HCT116 (cell line): ENCODE data around the gene ANO10. TPM values are rescaled to one million over a fixed set of nuclear protein-coding genes. Genes with fewer than 3 reads are reported as not detected.

Source experiments
- ATAC-seq: fragments of 200-7000 bp; cut with Tn5 transposase; 2 replicates; pipeline ENCODE4 v1.9.1; 2020; ENCODE audit warnings: mild to moderate bottlenecking, moderate library complexity
- BruUV-seq: library from RNA; stranded (reverse); fragments of 400-500 nt; replicated peaks from 2 replicates; lab custom pipeline; 2021; lab: Mats Ljungman, UMichigan
- CTCF ChIA-PET: fragments of 300-600 bp; sonication (Branson Sonifier 250); formaldehyde crosslinking; loops from one replicate; lab custom pipeline; 2021; ENCODE audit warnings: antibody characterized with exemption; lab: Charles Lee
- POLR2A ChIA-PET: fragments of 300-600, 350-600 bp; sonication (Branson Sonifier 250); formaldehyde crosslinking; loops from one replicate; lab custom pipeline; 2021; ENCODE audit warnings: antibody characterized with exemption; lab: Charles Lee
- RAD21 ChIA-PET, 2 experiments: fragments of 300-600 bp; sonication (Branson Sonifier 250); formaldehyde crosslinking; loops; one replicate each; lab custom pipeline; 2023; ENCODE audit warnings: low total read pairs in 2 of 2; ENCODE audit not compliant: uncharacterized antibody in 2 of 2, unreplicated experiment in 2 of 2, low non-redundant PET in 1 of 2; lab: Charles Lee
- DNase-seq: peaks from one replicate; pipeline ENCODE4 v3.0.0-alpha.2; 2010; ENCODE audit warnings: low read depth, low spot score
- H2AFZ ChIP-seq: fragments of 200-600 bp; shearing (Covaris generic), sonication (generic); 2 replicates; pipeline ENCODE4 v1.6.1; 2017; ENCODE audit warnings: low read depth, mixed run types, mixed read lengths, antibody characterized with exemption, low read length; ENCODE audit not compliant: poor library complexity, severe bottlenecking
- H3K27ac ChIP-seq: 2 replicates; pipeline ENCODE4 v1.5.1; 2012; ENCODE audit warnings: low read depth, low read length
- H3K27me3 ChIP-seq: fragments of 200-600 bp; sonication (generic); 2 replicates; pipeline ENCODE4 v1.6.1; 2016; ENCODE audit warnings: mixed run types, low read length, mixed read lengths; ENCODE audit not compliant: insufficient read depth
- H3K36me3 ChIP-seq, 2 experiments: fragments of 200-500 bp in 1 of 2; fragments of 200-600 bp in 1 of 2; sonication (Bioruptor generic) in 1 of 2; sonication (generic) in 1 of 2; 2 replicates each; pipeline versions ENCODE4 v1.5.1 to v1.6.1; 2014 to 2016; ENCODE audit warnings: low read length in 2 of 2, inconsistent platforms in 1 of 2, mixed read lengths in 1 of 2, mixed run types in 1 of 2; ENCODE audit not compliant: insufficient read depth in 2 of 2, control insufficient read depth in 1 of 2
- H3K4me1 ChIP-seq, 2 experiments: fragments of 200-600 bp in 1 of 2; sonication (generic) in 1 of 2; 2 replicates each; pipeline versions ENCODE4 v1.5.1 to v1.6.1; 2012 to 2017; ENCODE audit warnings: low read length in 2 of 2, inconsistent platforms in 1 of 2, mild to moderate bottlenecking in 1 of 2, mixed read lengths in 1 of 2, mixed run types in 1 of 2, moderate library complexity in 1 of 2; ENCODE audit not compliant: insufficient read depth in 2 of 2, control insufficient read depth in 1 of 2
- H3K4me2 ChIP-seq: fragments of 200-600 bp; sonication (generic); 2 replicates; pipeline ENCODE4 v1.6.1; 2017; ENCODE audit warnings: mixed run types, low read length, mixed read lengths
- H3K4me3 ChIP-seq, 2 experiments: fragments of 200-600 bp in 1 of 2; sonication (generic) in 1 of 2; replicated peaks in 1 of 2; 2 replicates each; pipeline ENCODE4 v1.5.1; 2011 to 2016; ENCODE audit warnings: low read length in 2 of 2, control low read depth in 1 of 2, low read depth in 1 of 2, mild to moderate bottlenecking in 1 of 2, mixed read lengths in 1 of 2, mixed run types in 1 of 2
- H3K79me2 ChIP-seq: fragments of 200-600 bp; sonication (generic); 2 replicates; pipeline ENCODE4 v1.6.1; 2017; ENCODE audit warnings: mild to moderate bottlenecking, mixed run types, low read length, moderate library complexity, mixed read lengths; ENCODE audit not compliant: insufficient read depth
- H3K9ac ChIP-seq: fragments of 200-600 bp; sonication (generic); 2 replicates; pipeline ENCODE4 v1.6.1; 2016; ENCODE audit warnings: low read length, mixed read lengths
- H3K9me2 ChIP-seq: fragments of 200-600 bp; sonication (generic), shearing (Covaris generic); 2 replicates; pipeline ENCODE4 v1.6.1; 2017; ENCODE audit warnings: mixed run types, mild to moderate bottlenecking, moderate library complexity; ENCODE audit not compliant: insufficient read depth
- H3K9me3 ChIP-seq, 2 experiments: fragments of 200-500 bp in 1 of 2; fragments of 200-600 bp in 1 of 2; sonication (Bioruptor generic) in 1 of 2; sonication (generic) in 1 of 2; 2 replicates each; pipeline ENCODE4 v1.6.1; 2014 to 2017; ENCODE audit warnings: low read length in 2 of 2, mixed read lengths in 2 of 2, inconsistent platforms in 1 of 2, low read depth in 1 of 2, mild to moderate bottlenecking in 1 of 2, mixed run types in 1 of 2, moderate library complexity in 1 of 2; ENCODE audit not compliant: control insufficient read depth in 1 of 2, insufficient read depth in 1 of 2
- H4K20me1 ChIP-seq: fragments of 200-600 bp; sonication (generic), shearing (Covaris generic); 2 replicates; pipeline ENCODE4 v1.6.1; 2017; ENCODE audit warnings: mixed run types, mild to moderate bottlenecking, moderate library complexity; ENCODE audit not compliant: insufficient read depth
- CBX3 ChIP-seq: IDR thresholded peaks from 2 replicates; pipeline ENCODE4 v1.6.1; 2012; ENCODE audit warnings: low read depth
- CEBPB ChIP-seq: IDR thresholded peaks from 2 replicates; pipeline ENCODE4 v1.6.1; 2012; ENCODE audit warnings: low read depth
- EGR1 ChIP-seq: IDR thresholded peaks from 2 replicates; pipeline ENCODE4 v1.6.1; 2012; ENCODE audit warnings: low read depth
- ELF1 ChIP-seq: IDR thresholded peaks from 2 replicates; pipeline ENCODE4 v1.6.1; 2012; ENCODE audit warnings: low read depth, borderline replicate concordance
- EZH2 ChIP-seq: fragments of 200-600 bp; sonication (generic); IDR thresholded peaks from 2 replicates; pipeline ENCODE4 v1.6.1; 2017; ENCODE audit warnings: antibody characterized with exemption, mixed run types
- EZH2phosphoT487 ChIP-seq: fragments of 200-600 bp; IDR thresholded peaks from 2 replicates; pipeline ENCODE4 v1.6.1; 2018; ENCODE audit warnings: antibody characterized with exemption, borderline replicate concordance
- FOSL1 ChIP-seq: IDR thresholded peaks from 2 replicates; pipeline ENCODE4 v1.6.1; 2012; ENCODE audit warnings: low read depth
- JUND ChIP-seq: IDR thresholded peaks from 2 replicates; pipeline ENCODE4 v1.6.1; 2012
- POLR2AphosphoS5 ChIP-seq: IDR thresholded peaks from 2 replicates; pipeline ENCODE4 v1.6.1; 2011; ENCODE audit warnings: mild to moderate bottlenecking, low read depth, low read length, moderate library complexity
- REST ChIP-seq: IDR thresholded peaks from 2 replicates; pipeline ENCODE4 v1.6.1; 2012; ENCODE audit warnings: low read depth
- SP1 ChIP-seq: IDR thresholded peaks from 2 replicates; pipeline ENCODE4 v1.6.1; 2012; ENCODE audit warnings: low read depth
- SRF ChIP-seq: IDR thresholded peaks from 2 replicates; pipeline ENCODE4 v1.6.1; 2012; ENCODE audit warnings: low read depth
- TCF7L2 ChIP-seq: IDR thresholded peaks from 2 replicates; pipeline ENCODE4 v1.7.0; 2011; ENCODE audit warnings: borderline replicate concordance, inconsistent platforms; ENCODE audit not compliant: insufficient read depth, insufficient read length; ENCODE audit errors: extremely low read depth
- YY1 ChIP-seq: IDR thresholded peaks from 2 replicates; pipeline ENCODE4 v1.6.1; 2011; ENCODE audit warnings: low read length, low read depth, moderate library complexity, mild to moderate bottlenecking; ENCODE audit not compliant: insufficient replicate concordance; ENCODE audit errors: extremely low read depth
- ZBTB33 ChIP-seq: IDR thresholded peaks from 2 replicates; pipeline ENCODE4 v1.6.1; 2011; ENCODE audit warnings: mild to moderate bottlenecking, low read length, moderate library complexity; ENCODE audit not compliant: insufficient replicate concordance; ENCODE audit errors: extremely low read depth
- ZFX ChIP-seq: fragments of 450-650 bp; IDR thresholded peaks from 2 replicates; pipeline ENCODE4 v1.6.1; 2017
- ZNF274 ChIP-seq: fragments of 200-500 bp; sonication (Bioruptor generic); IDR thresholded peaks from 2 replicates; pipeline ENCODE4 v1.6.1; 2014; ENCODE audit warnings: mild to moderate bottlenecking, low read depth, low read length, inconsistent platforms
- intact Hi-C: fragments of 100-400 bp; cut with micrococcal nuclease; formaldehyde crosslinking; loops from 2 replicates; pipeline ENCODE4 v1.10.0; 2022
- total RNA-seq: library from RNA; stranded (reverse); gene quantifications from one replicate; pipeline ENCODE4 v1.2.1, GENCODE V29; 2021; ENCODE audit not compliant: unreplicated experiment
- TF ChIP-seq, protein P1 (sequence below): IDR thresholded peaks from 2 replicates; pipeline ENCODE4 v1.6.1; 2012
- TF ChIP-seq, protein P2 (sequence below): IDR thresholded peaks from 2 replicates; pipeline ENCODE4 v1.6.1; 2012
- TF ChIP-seq, protein P3 (sequence below), 3 experiments: fragments of 200-600 bp in 1 of 3; sonication (generic) in 1 of 3; IDR thresholded peaks in 2 of 3; conservative IDR thresholded peaks in 1 of 3; 2 replicates each; pipeline ENCODE4 v1.5.1; 2012 to 2017; ENCODE audit warnings: low read depth in 2 of 3, low read length in 2 of 3, antibody characterized with exemption in 1 of 3, borderline replicate concordance in 1 of 3, control low read depth in 1 of 3, mild to moderate bottlenecking in 1 of 3, mixed read lengths in 1 of 3, mixed run types in 1 of 3, moderate library complexity in 1 of 3; ENCODE audit not compliant: insufficient read depth in 1 of 3

ANO10 gene
- total RNA-seq, 1 experiment from 2014 or later, result 13.3 TPM

- H2AFZ ChIP-seq, result no peak overlapping the region
- no peaks in the 10 kb centered on the region for H3K36me3 ChIP-seq
- peaks cover 0 to 3% of the 10 kb centered on the region in 2 experiments; a peak in 1 of 4 replicates for H3K4me1 ChIP-seq
- H3K9me2 ChIP-seq, result no peaks in the 10 kb centered on the region
- H3K9me3 ChIP-seq, result no peaks in the 10 kb centered on the region
- H3K4me3 ChIP-seq, result no peak overlapping the region
- ATAC-seq, result no peak
- H3K4me2 ChIP-seq, result no peak overlapping the region
- no peak overlapping the region for H3K9ac ChIP-seq
- POLR2A ChIA-PET, result no interaction called here
- H4K20me1 ChIP-seq, result no peaks in the 10 kb centered on the region; the same call in 1 of the 2 replicates
- no TSS peak for BruUV-seq
- intact Hi-C loops, result no loop called here
- DNase-seq, result no peak
- TF ChIP-seq, protein P1, sequence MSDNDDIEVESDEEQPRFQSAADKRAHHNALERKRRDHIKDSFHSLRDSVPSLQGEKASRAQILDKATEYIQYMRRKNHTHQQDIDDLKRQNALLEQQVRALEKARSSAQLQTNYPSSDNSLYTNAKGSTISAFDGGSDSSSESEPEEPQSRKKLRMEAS, result no peak
- TF ChIP-seq EGR1 (no peak), POLR2AphosphoS5 (no peak), REST (no peak), EZH2phosphoT487 (no peak), ZFX (no peak), SP1 (no peak), YY1 (no peak), SRF (no peak), ELF1 (no peak), ZBTB33 (no peak), CEBPB (no peak), TCF7L2 (no peak), CBX3 (no peak), EZH2 (no peak), FOSL1 (no peak), ZNF274 (no peak), JUND (no peak)
- TF ChIP-seq, protein P2, sequence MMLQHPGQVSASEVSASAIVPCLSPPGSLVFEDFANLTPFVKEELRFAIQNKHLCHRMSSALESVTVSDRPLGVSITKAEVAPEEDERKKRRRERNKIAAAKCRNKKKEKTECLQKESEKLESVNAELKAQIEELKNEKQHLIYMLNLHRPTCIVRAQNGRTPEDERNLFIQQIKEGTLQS, result no peak
- TF ChIP-seq, protein P3, sequence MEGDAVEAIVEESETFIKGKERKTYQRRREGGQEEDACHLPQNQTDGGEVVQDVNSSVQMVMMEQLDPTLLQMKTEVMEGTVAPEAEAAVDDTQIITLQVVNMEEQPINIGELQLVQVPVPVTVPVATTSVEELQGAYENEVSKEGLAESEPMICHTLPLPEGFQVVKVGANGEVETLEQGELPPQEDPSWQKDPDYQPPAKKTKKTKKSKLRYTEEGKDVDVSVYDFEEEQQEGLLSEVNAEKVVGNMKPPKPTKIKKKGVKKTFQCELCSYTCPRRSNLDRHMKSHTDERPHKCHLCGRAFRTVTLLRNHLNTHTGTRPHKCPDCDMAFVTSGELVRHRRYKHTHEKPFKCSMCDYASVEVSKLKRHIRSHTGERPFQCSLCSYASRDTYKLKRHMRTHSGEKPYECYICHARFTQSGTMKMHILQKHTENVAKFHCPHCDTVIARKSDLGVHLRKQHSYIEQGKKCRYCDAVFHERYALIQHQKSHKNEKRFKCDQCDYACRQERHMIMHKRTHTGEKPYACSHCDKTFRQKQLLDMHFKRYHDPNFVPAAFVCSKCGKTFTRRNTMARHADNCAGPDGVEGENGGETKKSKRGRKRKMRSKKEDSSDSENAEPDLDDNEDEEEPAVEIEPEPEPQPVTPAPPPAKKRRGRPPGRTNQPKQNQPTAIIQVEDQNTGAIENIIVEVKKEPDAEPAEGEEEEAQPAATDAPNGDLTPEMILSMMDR (IDR thresholded peaks at IDR 0.05 in 2 of 3, conservative IDR thresholded peaks at IDR 0.05 in 1 of 3; ENCODE audit: borderline replicate concordance in 1 of 3, insufficient read depth in 1 of 3, low read depth in 2 of 3, low read length in 2 of 3), result no peak
- no peak overlapping the region for H3K27ac ChIP-seq
- H3K27me3 ChIP-seq, result no peaks in the 10 kb centered on the region
- CTCF ChIA-PET, result no interaction called here
- RAD21 ChIA-PET, result no interaction called here
- H3K79me2 ChIP-seq, result no peaks in the 10 kb centered on the region
Measured at GRCh38 chr3:43497422-43497821, 124.4 kb downstream of the ANO10 start.
